ENCODE results near the gene GPATCH1. TPM values are rescaled to one million over a fixed set of nuclear protein-coding genes. Genes with fewer than 3 reads are reported as not detected.

Gene GPATCH1
- total and polyA plus RNA-seq, 9 of the 15 experiments (the other 6 are each of a cell fraction or from before 2014, with no cell fraction given) = 3.7 to 9.7 (median 7.7) TPM

DNA sequence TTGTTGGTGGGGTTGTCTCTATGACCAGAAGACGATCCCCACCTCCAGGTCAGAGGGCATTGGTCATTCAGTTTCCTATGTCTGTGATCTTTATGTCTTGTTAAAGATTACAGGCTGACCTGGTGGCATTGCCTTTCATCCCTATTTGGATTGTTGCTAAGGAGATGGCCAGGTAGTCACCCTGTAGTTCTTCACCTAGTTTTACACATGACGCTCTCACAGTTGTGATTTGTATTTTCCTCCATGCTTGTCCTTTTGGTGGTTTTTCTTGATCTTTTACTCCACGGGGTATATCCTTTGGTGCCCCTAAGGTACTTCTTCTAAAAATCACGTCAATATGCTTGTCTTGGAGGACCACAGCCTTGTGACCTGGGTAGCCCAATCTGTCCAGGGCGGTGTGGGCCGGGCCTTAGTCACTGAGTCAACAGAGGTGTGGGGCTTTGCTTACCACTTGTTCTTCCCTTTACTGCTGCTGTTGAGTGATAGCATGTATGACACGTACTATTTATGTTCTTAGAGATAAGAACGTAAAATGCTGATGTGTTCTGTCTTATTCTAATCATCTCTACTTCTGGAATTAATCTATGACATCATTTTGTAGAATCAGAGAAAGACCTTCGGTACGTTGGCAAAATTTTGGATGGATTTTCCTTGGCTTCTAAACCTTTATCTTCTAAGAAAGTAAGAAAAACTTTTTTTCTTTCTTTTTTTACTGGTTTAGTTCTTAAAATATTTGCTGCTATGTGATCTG, 20.1 kb downstream of the GPATCH1 start (continued):
- TF ChIP-seq SFPQ (IDR thresholded peaks at IDR 0.05; ENCODE audit: low read depth, low read length) (no peak), ZNF584 (CRISPR knock-in tag; IDR thresholded peaks at IDR 0.05; ENCODE audit: low read depth) (no peak), CTCFL (IDR thresholded peaks at IDR 0.05; ENCODE audit: borderline replicate concordance, insufficient read depth, low read depth, low read length, poor library complexity, severe bottlenecking) (no peak), JUN (IDR thresholded peaks at IDR 0.05; ENCODE audit: borderline replicate concordance, low read depth, low read length) (peak; percentile 95), JUN (CRISPR knock-in tag; IDR thresholded peaks at IDR 0.05; ENCODE audit: borderline replicate concordance) (no peak), HMGXB4 (CRISPR knock-in tag; IDR thresholded peaks at IDR 0.05) (no peak), CREB1 (IDR thresholded peaks at IDR 0.05) (peak; percentile 76; the same call in 1 of the 2 replicates), CREB1 (CRISPR knock-in tag; IDR thresholded peaks at IDR 0.05) (no peak), GTF2E2 (tag; IDR thresholded peaks at IDR 0.05) (no peak), CHD2 (IDR thresholded peaks at IDR 0.05; ENCODE audit: low read depth, low read length) (no peak), TGIF2 (CRISPR knock-in tag; IDR thresholded peaks at IDR 0.05) (no peak), ADNP (tag; IDR thresholded peaks at IDR 0.05) (no peak), ATF2 (CRISPR knock-in tag; IDR thresholded peaks at IDR 0.05) (no peak), ZSCAN29 (IDR thresholded peaks at IDR 0.05) (no peak)
- TF ChIP-seq, protein P1, sequence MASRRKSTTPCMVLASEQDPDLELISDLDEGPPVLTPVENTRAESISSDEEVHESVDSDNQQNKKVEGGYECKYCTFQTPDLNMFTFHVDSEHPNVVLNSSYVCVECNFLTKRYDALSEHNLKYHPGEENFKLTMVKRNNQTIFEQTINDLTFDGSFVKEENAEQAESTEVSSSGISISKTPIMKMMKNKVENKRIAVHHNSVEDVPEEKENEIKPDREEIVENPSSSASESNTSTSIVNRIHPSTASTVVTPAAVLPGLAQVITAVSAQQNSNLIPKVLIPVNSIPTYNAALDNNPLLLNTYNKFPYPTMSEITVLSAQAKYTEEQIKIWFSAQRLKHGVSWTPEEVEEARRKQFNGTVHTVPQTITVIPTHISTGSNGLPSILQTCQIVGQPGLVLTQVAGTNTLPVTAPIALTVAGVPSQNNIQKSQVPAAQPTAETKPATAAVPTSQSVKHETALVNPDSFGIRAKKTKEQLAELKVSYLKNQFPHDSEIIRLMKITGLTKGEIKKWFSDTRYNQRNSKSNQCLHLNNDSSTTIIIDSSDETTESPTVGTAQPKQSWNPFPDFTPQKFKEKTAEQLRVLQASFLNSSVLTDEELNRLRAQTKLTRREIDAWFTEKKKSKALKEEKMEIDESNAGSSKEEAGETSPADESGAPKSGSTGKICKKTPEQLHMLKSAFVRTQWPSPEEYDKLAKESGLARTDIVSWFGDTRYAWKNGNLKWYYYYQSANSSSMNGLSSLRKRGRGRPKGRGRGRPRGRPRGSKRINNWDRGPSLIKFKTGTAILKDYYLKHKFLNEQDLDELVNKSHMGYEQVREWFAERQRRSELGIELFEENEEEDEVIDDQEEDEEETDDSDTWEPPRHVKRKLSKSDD (conservative IDR thresholded peaks at IDR 0.05; ENCODE audit: low read length) = no peak

All from K562 (cell line).